DND-41 (cell line): ENCODE measurements around the gene NFATC2.

Experiments
- ATAC-seq: fragments of 200-7000 bp; cut with Tn5 transposase; 3 replicates; pipeline ENCODE4 v1.9.1; 2021; ENCODE audit warnings: low read depth; ENCODE audit not compliant: insufficient read depth
- DNase-seq: peaks from one replicate; pipeline ENCODE4 v3.0.0-alpha.2; 2020
- H2AFZ ChIP-seq: 2 replicates; pipeline ENCODE4 v1.6.0; 2012; ENCODE audit warnings: low read depth, low read length
- H3K27ac ChIP-seq: 2 replicates; pipeline ENCODE4 v1.5.1; 2012; ENCODE audit warnings: low read length, inconsistent platforms
- H3K27me3 ChIP-seq: fragments of 200-600 bp; sonication (generic); 2 replicates; pipeline ENCODE4 v1.6.0; 2012; ENCODE audit warnings: low read length, mild to moderate bottlenecking, inconsistent platforms; ENCODE audit not compliant: insufficient read depth, poor library complexity
- H3K36me3 ChIP-seq: 2 replicates; pipeline ENCODE4 v1.5.1; 2012; ENCODE audit warnings: low read length, inconsistent platforms; ENCODE audit not compliant: insufficient read depth
- H3K4me1 ChIP-seq: 2 replicates; pipeline ENCODE4 v1.5.1; 2012; ENCODE audit warnings: mild to moderate bottlenecking, low read length; ENCODE audit not compliant: insufficient read depth
- H3K4me2 ChIP-seq: 2 replicates; pipeline ENCODE4 v1.6.0; 2012; ENCODE audit warnings: mild to moderate bottlenecking, moderate library complexity, low read length, inconsistent platforms; ENCODE audit not compliant: insufficient read depth
- H3K4me3 ChIP-seq, 2 experiments: fragments of 200-600 bp in 1 of 2; shearing (Covaris generic) in 1 of 2; 2 replicates each; pipeline ENCODE4 v1.5.1; 2012 to 2016; ENCODE audit warnings: inconsistent platforms in 2 of 2, low read length in 2 of 2, mild to moderate bottlenecking in 2 of 2, low read depth in 1 of 2, moderate library complexity in 1 of 2
- H3K79me2 ChIP-seq: 2 replicates; pipeline ENCODE4 v1.6.0; 2012; ENCODE audit warnings: low read length, inconsistent platforms; ENCODE audit not compliant: insufficient read depth
- H3K9ac ChIP-seq: 2 replicates; pipeline ENCODE4 v1.6.0; 2012; ENCODE audit warnings: low read depth, mild to moderate bottlenecking, inconsistent platforms, low read length, moderate library complexity
- H3K9me3 ChIP-seq: 2 replicates; pipeline ENCODE4 v1.5.1; 2012; ENCODE audit warnings: low read length, moderate library complexity, mild to moderate bottlenecking, inconsistent platforms; ENCODE audit not compliant: insufficient read depth, severe bottlenecking
- H4K20me1 ChIP-seq: 2 replicates; pipeline ENCODE4 v1.6.0; 2012; ENCODE audit warnings: low read length; ENCODE audit not compliant: insufficient read depth
- EZH2 ChIP-seq: IDR thresholded peaks from 3 replicates; pipeline ENCODE4 v1.6.1; 2012; ENCODE audit warnings: borderline replicate concordance, low read depth, mild to moderate bottlenecking, moderate library complexity, low read length, inconsistent platforms; ENCODE audit not compliant: severe bottlenecking
- TF ChIP-seq, protein P1 (sequence below): IDR thresholded peaks from 2 replicates; pipeline ENCODE4 v1.5.1; 2012; ENCODE audit warnings: borderline replicate concordance, low read length, moderate library complexity, mild to moderate bottlenecking; ENCODE audit not compliant: poor library complexity, severe bottlenecking; ENCODE audit errors: extremely low read depth

The NFATC2 gene

DNA sequence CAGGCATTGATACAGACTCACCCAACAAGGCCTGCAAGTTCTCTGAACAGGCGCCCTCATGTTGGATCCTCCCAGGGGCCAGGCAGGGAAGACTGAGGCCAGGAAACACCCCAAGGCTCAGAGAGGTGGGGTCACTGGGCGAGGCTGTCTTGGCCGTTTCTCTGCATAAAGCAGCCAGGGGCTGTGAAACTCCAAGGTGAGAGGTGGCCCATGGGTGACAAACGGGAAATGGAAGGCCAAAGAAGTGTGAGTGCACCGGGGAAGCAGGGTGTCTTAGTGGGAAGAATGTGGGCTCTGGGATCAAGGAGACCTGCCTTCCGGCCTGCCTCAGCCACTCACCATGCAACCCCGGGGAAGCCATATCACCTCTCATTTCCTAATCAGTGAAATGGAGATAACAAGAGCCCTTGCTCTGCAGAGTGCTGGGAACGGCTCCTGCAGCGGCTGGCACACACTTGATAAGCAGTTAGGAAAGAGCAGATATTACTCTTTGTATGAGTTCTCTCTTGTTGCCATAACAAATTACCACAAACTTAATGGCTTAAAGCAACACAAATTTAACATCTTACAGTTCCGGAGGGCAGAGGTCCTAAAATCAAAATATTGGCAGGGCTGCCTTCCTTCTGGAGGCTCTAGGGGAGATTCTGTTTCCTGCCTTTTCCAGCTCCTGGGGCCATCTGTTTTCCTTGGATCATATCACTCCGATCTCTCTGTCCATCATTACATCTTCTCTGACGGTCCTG lies 168.6 kb downstream of the NFATC2 start:
- Histone ChIP-seq H4K20me1 (peaks cover 2% of the 10 kb centered on the region; the same call in 1 of the 2 replicates), H3K36me3 (no peaks in the 10 kb centered on the region), H3K9ac (no peak overlapping the region), H3K27ac (no peak overlapping the region), H3K4me1 (no peaks in the 10 kb centered on the region), H3K79me2 (no peaks in the 10 kb centered on the region), H3K9me3 (no peaks in the 10 kb centered on the region), H3K4me2 (no peak overlapping the region), H3K4me3 (no peak overlapping the region), H3K27me3 (no peaks in the 10 kb centered on the region), H2AFZ (no peak overlapping the region)
- no peak for TF ChIP-seq EZH2
- TF ChIP-seq, protein P1, sequence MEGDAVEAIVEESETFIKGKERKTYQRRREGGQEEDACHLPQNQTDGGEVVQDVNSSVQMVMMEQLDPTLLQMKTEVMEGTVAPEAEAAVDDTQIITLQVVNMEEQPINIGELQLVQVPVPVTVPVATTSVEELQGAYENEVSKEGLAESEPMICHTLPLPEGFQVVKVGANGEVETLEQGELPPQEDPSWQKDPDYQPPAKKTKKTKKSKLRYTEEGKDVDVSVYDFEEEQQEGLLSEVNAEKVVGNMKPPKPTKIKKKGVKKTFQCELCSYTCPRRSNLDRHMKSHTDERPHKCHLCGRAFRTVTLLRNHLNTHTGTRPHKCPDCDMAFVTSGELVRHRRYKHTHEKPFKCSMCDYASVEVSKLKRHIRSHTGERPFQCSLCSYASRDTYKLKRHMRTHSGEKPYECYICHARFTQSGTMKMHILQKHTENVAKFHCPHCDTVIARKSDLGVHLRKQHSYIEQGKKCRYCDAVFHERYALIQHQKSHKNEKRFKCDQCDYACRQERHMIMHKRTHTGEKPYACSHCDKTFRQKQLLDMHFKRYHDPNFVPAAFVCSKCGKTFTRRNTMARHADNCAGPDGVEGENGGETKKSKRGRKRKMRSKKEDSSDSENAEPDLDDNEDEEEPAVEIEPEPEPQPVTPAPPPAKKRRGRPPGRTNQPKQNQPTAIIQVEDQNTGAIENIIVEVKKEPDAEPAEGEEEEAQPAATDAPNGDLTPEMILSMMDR = no peak
- DNase-seq (no peak), ATAC-seq (no peak)

DNA sequence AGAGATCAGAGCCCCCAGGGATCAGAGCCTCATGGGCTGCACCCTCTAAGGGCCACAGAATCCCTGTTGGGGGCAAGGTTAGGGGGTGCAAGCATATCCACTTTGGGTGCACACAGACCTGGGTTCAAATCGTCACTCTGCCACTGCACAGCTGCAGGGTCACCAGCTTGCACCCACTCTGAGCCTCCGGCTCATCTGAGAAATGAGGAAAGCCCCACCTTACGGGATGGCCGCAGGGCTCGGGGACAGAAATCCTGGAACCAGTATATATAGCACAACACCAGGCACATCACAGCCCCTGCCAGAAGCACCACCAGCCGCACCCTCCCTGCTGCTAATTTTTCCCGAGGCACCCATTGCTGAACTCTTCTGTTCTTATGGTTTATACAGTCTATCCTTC lies 169.6 kb downstream of the NFATC2 start:
- DNase-seq (no peak), ATAC-seq (no peak)
- Histone ChIP-seq H4K20me1 (peaks cover 2% of the 10 kb centered on the region; the same call in 1 of the 2 replicates), H3K27me3 (no peaks in the 10 kb centered on the region), H3K9ac (no peak overlapping the region), H3K36me3 (no peaks in the 10 kb centered on the region), H3K9me3 (no peaks in the 10 kb centered on the region), H3K27ac (no peak overlapping the region), H3K4me2 (no peak overlapping the region), H3K4me1 (no peaks in the 10 kb centered on the region), H3K79me2 (no peaks in the 10 kb centered on the region), H2AFZ (no peak overlapping the region), H3K4me3 (no peak overlapping the region)
- no peak for TF ChIP-seq EZH2
- TF ChIP-seq, protein P1 = no peak

DNA sequence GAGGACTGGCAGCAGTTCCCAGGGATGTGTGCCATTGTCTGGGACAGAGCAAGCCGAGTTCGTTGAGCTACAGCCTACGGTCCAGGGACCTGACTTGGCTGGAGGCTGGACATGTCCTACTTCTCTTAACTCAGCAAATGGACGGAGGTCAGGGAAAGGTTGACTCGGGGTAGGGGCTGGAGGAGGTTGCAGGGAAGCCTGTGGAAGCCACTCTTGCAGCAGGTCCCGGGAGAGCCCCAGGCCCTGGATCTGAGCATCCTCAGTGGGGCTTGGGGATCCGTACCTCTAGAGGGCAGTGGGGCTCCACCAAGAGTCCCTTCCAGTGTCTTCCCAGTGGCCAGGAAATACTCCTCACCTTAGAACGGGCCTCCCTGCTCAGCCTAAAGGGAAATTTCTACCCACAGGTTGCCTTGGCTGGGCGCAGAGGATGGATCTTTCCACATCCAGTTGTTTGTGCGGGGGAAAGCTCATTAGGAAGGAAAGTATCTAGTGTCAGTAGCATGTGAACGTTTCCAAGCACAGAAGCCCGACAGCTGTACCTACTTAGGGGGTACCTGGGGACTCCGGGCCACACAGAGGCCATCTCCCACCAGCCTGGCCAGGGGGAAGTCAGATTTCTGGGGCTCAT lies 170.2 kb downstream of the NFATC2 start:
- TF ChIP-seq, protein P1 = peak; percentile 56
- no peak for TF ChIP-seq EZH2
- Histone ChIP-seq H3K9me3 (no peaks in the 10 kb centered on the region), H3K36me3 (no peaks in the 10 kb centered on the region), H3K4me3 (no peak overlapping the region), H3K27ac (no peak overlapping the region), H3K4me1 (no peaks in the 10 kb centered on the region), H3K9ac (no peak overlapping the region), H3K79me2 (no peaks in the 10 kb centered on the region), H3K27me3 (no peaks in the 10 kb centered on the region), H3K4me2 (no peak overlapping the region), H4K20me1 (peaks cover 2% of the 10 kb centered on the region; the same call in 1 of the 2 replicates), H2AFZ (no peak overlapping the region)
- ATAC-seq (peak; percentile 40; the same call in 1 of the 3 replicates), DNase-seq (peak; percentile 18)
